Measurements from ENCODE around the gene NFS1.

NFS1 gene

GRCh38 chr20:35737865-35738333 is 38.7 kb upstream of the NFS1 start:
- no peak overlapping the region for H3K27ac ChIP-seq (ENCODE audit: low read length)
- H3K79me2 ChIP-seq (ENCODE audit: low read length): peaks cover 97% of the 10 kb centered on the region
- no peaks in the 10 kb centered on the region for H3K27me3 ChIP-seq (ENCODE audit: low read depth, low read length)
- no peak overlapping the region for H2AFZ ChIP-seq (ENCODE audit: low read depth, low read length)
- TF ChIP-seq CTCF (IDR thresholded peaks at IDR 0.05; ENCODE audit: low read depth, low read length) (no peak), EZH2phosphoT487 (IDR thresholded peaks at IDR 0.05; ENCODE audit: low read depth) (no peak)
- H3K9me3 ChIP-seq (ENCODE audit: insufficient read depth, low read length): no peaks in the 10 kb centered on the region
- no peak overlapping the region for H3K9ac ChIP-seq (ENCODE audit: low read length)
- peaks cover 80% of the 10 kb centered on the region for H4K20me1 ChIP-seq (ENCODE audit: insufficient read depth, low read length)
- H3K4me1 ChIP-seq (ENCODE audit: low read length): peaks cover 21% of the 10 kb centered on the region
- no peak overlapping the region for H3K4me3 ChIP-seq (ENCODE audit: low read length)
- peaks cover 69% of the 10 kb centered on the region for H3K36me3 ChIP-seq (replicated peaks; ENCODE audit: low read depth, low read length)
- H3K4me2 ChIP-seq (ENCODE audit: low read length): no peak overlapping the region

GRCh38 chr20:35735826-35736470 is 36.8 kb upstream of the NFS1 start:
- H3K4me2 ChIP-seq (ENCODE audit: low read length): no peak overlapping the region
- no peak overlapping the region for H3K27ac ChIP-seq (ENCODE audit: low read length)
- H3K4me1 ChIP-seq (ENCODE audit: low read length): peaks cover 21% of the 10 kb centered on the region
- H3K4me3 ChIP-seq (ENCODE audit: low read length): no peak overlapping the region
- TF ChIP-seq CTCF (IDR thresholded peaks at IDR 0.05; ENCODE audit: low read depth, low read length) (no peak), EZH2phosphoT487 (IDR thresholded peaks at IDR 0.05; ENCODE audit: low read depth) (no peak)
- H3K36me3 ChIP-seq (replicated peaks; ENCODE audit: low read depth, low read length): peaks cover 80% of the 10 kb centered on the region
- H3K27me3 ChIP-seq (ENCODE audit: low read depth, low read length): no peaks in the 10 kb centered on the region
- no peak overlapping the region for H2AFZ ChIP-seq (ENCODE audit: low read depth, low read length)
- H4K20me1 ChIP-seq (ENCODE audit: insufficient read depth, low read length): peaks cover 95% of the 10 kb centered on the region
- peaks cover 100% of the 10 kb centered on the region for H3K79me2 ChIP-seq (ENCODE audit: low read length)
- H3K9me3 ChIP-seq (ENCODE audit: insufficient read depth, low read length): no peaks in the 10 kb centered on the region
- no peak overlapping the region for H3K9ac ChIP-seq (ENCODE audit: low read length)

- Histone ChIP-seq H3K4me2 (ENCODE audit: low read length) (no peak overlapping the region), H3K4me3 (ENCODE audit: low read length) (no peak overlapping the region), H3K27me3 (ENCODE audit: low read depth, low read length) (no peaks in the 10 kb centered on the region), H3K36me3 (replicated peaks; ENCODE audit: low read depth, low read length) (peaks cover 82% of the 10 kb centered on the region), H3K9ac (ENCODE audit: low read length) (no peak overlapping the region), H3K4me1 (ENCODE audit: low read length) (peaks cover 14% of the 10 kb centered on the region), H3K9me3 (ENCODE audit: insufficient read depth, low read length) (no peaks in the 10 kb centered on the region), H4K20me1 (ENCODE audit: insufficient read depth, low read length) (peaks cover 96% of the 10 kb centered on the region), H3K27ac (ENCODE audit: low read length) (no peak overlapping the region), H2AFZ (ENCODE audit: low read depth, low read length) (no peak overlapping the region), H3K79me2 (ENCODE audit: low read length) (peaks cover 100% of the 10 kb centered on the region)
- TF ChIP-seq CTCF (IDR thresholded peaks at IDR 0.05; ENCODE audit: low read depth, low read length) (no peak), EZH2phosphoT487 (IDR thresholded peaks at IDR 0.05; ENCODE audit: low read depth) (no peak)
Observed at GRCh38 chr20:35734777-35735649, 35.9 kb upstream of the NFS1 start.

- Histone ChIP-seq H2AFZ (ENCODE audit: low read depth, low read length) (no peak overlapping the region), H3K27me3 (ENCODE audit: low read depth, low read length) (no peaks in the 10 kb centered on the region), H3K4me1 (ENCODE audit: low read length) (peaks cover 8% of the 10 kb centered on the region), H3K27ac (ENCODE audit: low read length) (no peak overlapping the region), H4K20me1 (ENCODE audit: insufficient read depth, low read length) (peaks cover 96% of the 10 kb centered on the region), H3K36me3 (replicated peaks; ENCODE audit: low read depth, low read length) (peaks cover 82% of the 10 kb centered on the region), H3K79me2 (ENCODE audit: low read length) (peaks cover 100% of the 10 kb centered on the region), H3K9me3 (ENCODE audit: insufficient read depth, low read length) (no peaks in the 10 kb centered on the region), H3K9ac (ENCODE audit: low read length) (no peak overlapping the region), H3K4me2 (ENCODE audit: low read length) (no peak overlapping the region), H3K4me3 (ENCODE audit: low read length) (no peak overlapping the region)
- no peak for TF ChIP-seq CTCF (IDR thresholded peaks at IDR 0.05; ENCODE audit: low read depth, low read length)
- no peak for TF ChIP-seq EZH2phosphoT487 (IDR thresholded peaks at IDR 0.05; ENCODE audit: low read depth)
Observed at GRCh38 chr20:35734374-35734773, 35.2 kb upstream of the NFS1 start.
